HG03378 (cell line): Measurements from ENCODE around the gene FSTL4.
"Not testable (repeated sequence)": the region's sequence is repeated elsewhere in the genome, so short reads cannot be mapped to it uniquely, and the experiment has no call there.

Experiments used
- ATAC-seq: cut with Tn5 transposase; IDR thresholded peaks from one replicate; pipeline ENCODE4 v1.9.1; 2021; ENCODE audit warnings: mild to moderate bottlenecking, moderate library complexity; ENCODE audit not compliant: unreplicated experiment

Gene FSTL4

GRCh38 chr5:133409210-133409674 lies 203.1 kb downstream of the FSTL4 start:
- no peak for ATAC-seq

DNA sequence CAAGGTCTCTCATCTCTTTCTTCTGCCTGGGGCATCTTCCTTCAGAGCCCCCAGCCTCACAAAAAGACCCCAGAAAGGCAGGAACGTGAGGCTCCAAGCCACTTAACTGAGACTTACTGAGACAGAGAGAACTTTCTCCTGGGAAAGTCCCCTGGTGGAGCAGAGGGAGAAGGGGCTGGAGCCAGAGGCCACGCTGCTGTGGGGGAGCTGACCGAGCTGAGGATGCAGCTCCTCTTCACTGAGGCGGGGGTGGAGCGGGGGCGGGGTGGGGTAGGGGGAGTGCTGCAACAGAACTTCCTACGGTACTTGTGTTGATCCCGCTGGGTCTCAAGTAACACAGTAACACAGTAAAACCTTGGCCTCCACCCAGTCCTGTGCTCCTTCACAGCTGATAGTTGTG lies 204.0 kb downstream of the FSTL4 start:
- ATAC-seq, result no peak

DNA sequence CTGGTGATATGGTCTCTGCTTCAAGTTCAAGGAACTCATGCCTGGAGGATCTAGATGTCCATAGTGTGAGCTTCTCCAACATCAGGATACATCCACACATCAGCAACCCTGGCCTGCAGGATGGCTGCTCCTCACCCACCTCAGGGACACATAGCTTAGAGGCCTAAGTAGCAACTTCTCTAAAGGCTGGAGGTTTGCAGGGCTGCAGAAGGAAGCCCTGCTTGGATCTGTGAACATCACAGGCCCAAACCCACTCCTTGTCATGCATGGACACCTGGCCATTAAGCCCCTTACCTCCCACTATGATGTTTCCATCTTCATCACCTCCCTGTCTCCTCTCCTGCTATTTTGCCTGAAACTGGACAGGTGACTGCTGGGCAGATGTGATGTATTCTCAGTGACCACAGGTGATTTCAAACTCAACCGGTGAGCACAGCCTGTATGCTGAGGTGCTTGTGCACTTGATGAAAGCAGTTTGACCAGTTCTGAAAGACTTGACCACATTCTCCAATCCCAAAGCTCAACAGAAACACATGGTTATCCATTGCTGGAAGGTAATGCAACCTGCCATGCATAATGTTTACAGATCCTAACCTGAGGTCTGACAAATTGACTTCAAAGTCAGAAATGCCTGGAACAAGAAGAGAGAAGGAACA lies 205.2 kb downstream of the FSTL4 start:
- no peak for ATAC-seq

- ATAC-seq, result no peak
Measured at GRCh38 chr5:133406208-133406976, 205.9 kb downstream of the FSTL4 start.

DNA sequence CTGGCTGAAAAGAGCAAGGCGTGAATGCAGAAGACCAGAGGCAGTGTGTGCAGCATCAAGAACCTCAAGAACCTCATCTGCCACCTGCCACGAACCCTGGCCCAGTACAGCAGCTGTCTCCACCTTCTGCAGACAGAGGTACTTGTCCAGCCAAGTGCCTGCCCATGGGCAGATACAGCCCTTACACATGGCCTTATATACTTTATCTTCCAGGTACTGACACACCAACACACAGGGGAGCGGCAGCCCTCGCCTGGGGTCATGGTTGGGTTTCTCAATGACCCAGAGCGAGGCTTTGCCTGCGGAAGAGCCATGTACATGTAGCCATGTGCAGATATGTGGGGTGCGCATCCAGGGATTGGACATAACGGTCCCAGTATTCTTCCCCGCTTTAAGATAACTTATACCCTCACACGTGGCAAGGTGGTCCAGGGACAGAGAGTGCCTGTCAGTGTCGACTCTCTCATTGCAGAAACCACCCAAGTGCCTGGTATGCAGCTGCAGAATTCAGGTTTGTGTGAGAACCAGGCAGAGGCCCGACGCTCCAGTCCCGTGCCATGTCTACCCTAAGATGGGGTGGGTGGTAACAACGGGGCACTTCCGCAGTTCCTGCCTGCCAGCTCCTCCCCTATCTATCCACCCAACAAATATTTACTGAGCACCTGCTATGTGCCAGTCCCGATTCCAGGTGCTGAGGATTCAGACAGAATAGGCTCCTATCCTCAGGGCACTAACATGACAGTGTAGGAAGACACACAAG lies 206.9 kb downstream of the FSTL4 start:
- no peak for ATAC-seq

DNA sequence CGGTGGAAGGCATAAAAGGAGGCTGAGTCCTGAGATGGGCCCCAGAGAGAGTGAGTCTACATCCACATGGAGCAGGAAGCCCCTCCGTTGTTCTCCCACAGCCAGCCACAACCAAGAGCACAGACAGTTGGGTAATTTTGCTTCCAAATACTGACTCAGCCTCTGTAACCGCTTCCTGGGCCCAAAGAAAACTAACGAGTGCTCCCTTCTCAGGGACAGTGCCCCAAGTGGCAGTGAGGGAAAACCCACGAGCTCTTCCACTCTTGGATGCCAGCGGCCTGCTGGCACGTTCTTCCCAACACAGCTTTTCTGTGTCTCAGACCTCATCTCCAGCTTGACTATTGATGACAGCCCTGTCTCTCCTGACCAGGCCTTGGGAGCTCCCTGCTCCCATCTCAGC lies 207.6 kb downstream of the FSTL4 start:
- ATAC-seq, result no peak

DNA sequence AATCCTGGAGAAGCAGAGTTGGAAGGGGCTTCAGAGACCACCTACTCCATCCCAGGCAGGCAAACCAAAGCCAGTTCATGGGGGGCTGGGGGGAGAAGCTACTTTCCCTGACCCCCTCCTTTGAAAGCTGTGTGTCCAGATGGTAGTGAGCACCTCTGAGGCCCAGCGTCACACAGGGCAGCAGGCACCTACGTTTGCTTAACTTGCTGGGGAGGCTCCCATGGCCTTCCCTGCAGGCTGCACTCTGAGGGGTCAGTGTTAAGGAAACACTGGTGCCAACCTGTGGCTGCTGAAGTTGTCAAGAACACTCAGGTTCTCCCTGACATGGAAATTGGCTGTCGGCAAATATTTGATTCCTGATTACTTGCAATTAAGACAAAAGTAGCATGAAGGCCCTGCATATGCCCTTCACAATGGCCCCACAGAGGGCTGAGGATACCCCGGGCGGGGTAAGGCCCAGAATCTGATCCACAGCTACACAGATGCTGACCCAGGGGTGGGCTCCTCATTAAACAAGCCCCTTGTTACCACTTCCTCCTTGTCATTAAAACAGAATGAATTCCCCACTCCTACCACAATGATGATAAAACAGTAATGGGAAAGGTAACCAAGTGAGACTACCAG lies 208.5 kb downstream of the FSTL4 start:
- ATAC-seq, result no peak

GRCh38 chr5:133402775-133403174 lies 209.6 kb downstream of the FSTL4 start:
- ATAC-seq, result no peak

DNA sequence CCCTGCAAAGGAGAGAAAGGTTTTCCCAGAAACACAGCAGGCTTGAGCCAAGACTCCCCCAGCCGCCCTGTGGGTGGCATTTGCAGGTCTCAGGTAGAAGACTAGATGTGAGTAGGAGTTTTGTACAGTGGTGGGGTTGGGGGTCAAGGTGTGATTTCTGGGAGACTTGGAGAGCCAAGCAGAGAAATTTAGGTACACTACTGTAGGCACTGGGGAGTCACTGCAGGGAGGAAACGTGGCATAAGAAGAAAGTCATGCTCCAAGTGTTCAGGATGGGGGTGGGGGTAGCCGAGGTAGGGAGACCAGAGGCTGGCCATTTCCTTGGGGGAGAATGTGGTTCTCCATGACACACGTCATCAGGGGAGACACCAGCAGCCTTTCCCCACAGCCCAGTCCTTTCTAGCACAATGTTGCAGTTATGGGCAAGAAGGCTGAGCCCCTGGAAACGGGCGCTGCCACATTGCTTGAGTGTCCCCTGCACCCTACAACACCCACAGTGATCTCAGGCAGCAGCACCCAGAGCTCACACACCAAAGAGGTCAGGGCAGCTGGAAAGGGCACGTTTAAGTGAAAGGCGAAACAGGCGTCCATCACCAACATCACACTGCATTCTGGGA lies 210.5 kb downstream of the FSTL4 start:
- ATAC-seq, result no peak

GRCh38 chr5:133400831-133401351 lies 211.4 kb downstream of the FSTL4 start:
- no peak for ATAC-seq

- ATAC-seq, result no peak
Measured at GRCh38 chr5:133400120-133400519, 212.2 kb downstream of the FSTL4 start.

DNA sequence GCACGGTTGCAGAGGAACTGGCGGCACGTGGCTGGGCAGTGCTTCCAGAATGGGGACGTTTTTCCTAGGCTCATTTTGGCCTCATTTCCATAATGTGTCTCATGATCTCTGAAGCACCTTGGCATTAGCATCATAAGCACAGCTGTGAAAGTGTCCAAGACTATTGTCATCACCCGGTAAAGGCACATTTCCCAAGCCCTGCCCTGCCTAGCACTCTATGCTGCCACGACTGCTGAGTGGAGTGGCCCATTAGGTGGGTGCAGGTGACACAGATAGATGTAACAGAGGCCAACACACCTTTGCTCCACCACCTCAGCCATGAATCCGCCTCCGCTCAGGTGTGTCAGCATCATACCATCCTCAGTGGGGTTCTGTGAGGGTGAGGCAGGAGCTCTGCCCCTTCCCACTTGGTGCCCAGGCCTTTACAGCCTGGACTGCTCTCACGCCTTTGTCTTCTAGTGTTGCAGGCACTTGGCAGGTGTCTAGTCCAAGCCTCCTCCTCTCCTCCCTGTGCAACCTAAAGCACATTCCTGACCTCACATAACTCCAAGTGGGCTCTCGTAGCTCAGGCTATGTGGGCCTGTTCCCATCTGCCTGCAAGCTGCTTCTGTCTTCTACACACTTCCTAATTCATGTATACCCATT lies 213.0 kb downstream of the FSTL4 start:
- ATAC-seq, result no peak

- ATAC-seq, result peak; percentile 47
Measured at GRCh38 chr5:133398646-133399101, 213.7 kb downstream of the FSTL4 start.

GRCh38 chr5:133397990-133398645 lies 214.2 kb downstream of the FSTL4 start:
- ATAC-seq, result no peak

GRCh38 chr5:133397348-133397747 lies 215.0 kb downstream of the FSTL4 start:
- no peak for ATAC-seq

GRCh38 chr5:133396814-133397213 lies 215.5 kb downstream of the FSTL4 start:
- ATAC-seq, result no peak

DNA sequence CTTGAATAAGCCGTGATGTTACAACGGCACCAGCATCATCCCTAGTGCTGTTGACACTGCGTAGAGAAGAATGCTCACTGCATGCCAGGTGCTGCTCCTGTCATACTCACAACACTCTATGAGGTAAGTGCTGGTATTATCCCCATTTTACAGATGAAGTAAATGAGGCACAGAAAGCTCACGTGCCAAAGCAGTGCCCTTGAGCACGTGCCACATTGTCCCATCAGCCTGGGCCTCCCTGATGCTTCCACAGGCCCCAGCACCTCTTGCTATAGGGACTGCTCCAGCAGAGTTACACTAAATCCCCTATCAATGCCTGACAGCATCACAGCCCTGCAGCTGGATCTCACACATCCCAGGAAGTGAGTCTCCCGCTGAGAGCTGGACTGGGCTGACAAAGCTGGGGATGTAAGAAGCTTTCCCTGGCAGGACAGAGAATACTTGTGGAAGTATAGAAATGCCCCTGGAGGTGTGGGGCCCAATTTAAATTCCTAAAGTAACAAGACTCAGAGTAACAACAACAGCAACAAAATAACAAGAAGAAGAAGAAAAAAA lies 216.1 kb downstream of the FSTL4 start:
- ATAC-seq, result no peak

DNA sequence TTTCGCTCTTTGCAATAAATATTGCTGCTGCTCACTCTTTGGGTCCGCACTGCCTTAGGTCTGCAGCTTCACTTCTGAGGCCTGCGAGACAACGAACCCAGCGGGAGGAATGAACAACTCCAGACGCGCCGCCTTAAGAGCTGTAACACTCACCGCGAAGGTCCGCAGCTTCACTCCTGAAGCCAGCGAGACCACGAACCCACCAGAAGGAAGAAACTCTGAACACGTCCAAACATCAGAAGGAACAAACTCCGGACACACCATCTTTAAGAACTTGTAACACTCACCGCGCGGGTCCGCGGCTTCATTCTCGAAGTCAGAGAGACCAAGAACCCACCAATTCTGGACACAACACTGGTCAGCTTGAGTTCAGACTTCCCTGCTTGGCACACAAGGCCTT lies 217.1 kb downstream of the FSTL4 start:
- ATAC-seq, result not testable (repeated sequence)

DNA sequence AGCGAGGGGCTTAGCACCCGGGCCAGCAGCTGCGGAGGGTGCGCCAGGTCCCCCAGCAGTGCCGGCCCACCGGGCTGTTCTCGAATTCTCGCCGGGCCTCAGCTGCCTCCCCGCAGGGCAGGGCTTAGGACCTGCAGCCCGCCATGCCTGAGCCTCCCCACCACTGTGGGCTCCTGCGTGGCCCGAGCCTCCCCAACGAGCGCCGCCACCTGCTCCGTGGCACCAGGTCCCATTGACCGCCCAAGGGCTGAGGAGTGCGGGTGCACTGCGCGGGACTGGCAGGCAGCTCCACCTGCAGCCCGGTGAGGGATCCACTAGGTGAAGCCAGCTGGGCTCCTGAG lies 217.9 kb downstream of the FSTL4 start:
- not testable (repeated sequence) for ATAC-seq
